Fibroblast of lung (primary cell): ENCODE results near the gene SPAG9. TPM values are rescaled to one million over a fixed set of nuclear protein-coding genes. Genes with fewer than 3 reads are reported as not detected.

Experiments used
- DNase-seq, 2 donors: peaks; one replicate each; pipeline versions ENCODE4 v3.0.0 to v3.0.0-alpha.2; 2010; ENCODE audit warnings: low read depth in 2 of 2
- H2AFZ ChIP-seq: 2 replicates; pipeline ENCODE4 v1.5.1; 2012; ENCODE audit warnings: low read length, control low read depth, inconsistent platforms
- H3K27ac ChIP-seq: 2 replicates; pipeline ENCODE4 v1.5.1; 2011; ENCODE audit warnings: low read length, control low read depth; ENCODE audit not compliant: insufficient read depth
- H3K27me3 ChIP-seq: 2 replicates; pipeline ENCODE4 v1.5.1; 2011; ENCODE audit warnings: mild to moderate bottlenecking, low read length; ENCODE audit not compliant: control insufficient read depth, insufficient read depth
- H3K36me3 ChIP-seq: 2 replicates; pipeline ENCODE4 v1.5.1; 2011; ENCODE audit warnings: low read length; ENCODE audit not compliant: control insufficient read depth, insufficient read depth
- H3K4me1 ChIP-seq: 2 replicates; pipeline ENCODE4 v1.5.1; 2011; ENCODE audit warnings: low read length; ENCODE audit not compliant: control insufficient read depth, insufficient read depth; ENCODE audit errors: extremely low read depth
- H3K4me2 ChIP-seq: 2 replicates; pipeline ENCODE4 v1.5.1; 2011; ENCODE audit warnings: low read length, control low read depth; ENCODE audit not compliant: insufficient read depth; ENCODE audit errors: extremely low read depth
- H3K4me3 ChIP-seq, 4 experiments: fragments of 200-600 bp in 1 of 4; sonication (generic) in 1 of 4; replicated peaks in 1 of 4; 2 replicates each; pipeline ENCODE4 v1.5.1; 2011 to 2016; ENCODE audit warnings: low read length in 4 of 4, low read depth in 3 of 4, mild to moderate bottlenecking in 3 of 4, control low read depth in 2 of 4, inconsistent platforms in 1 of 4, mixed read lengths in 1 of 4; ENCODE audit not compliant: insufficient read depth in 1 of 4; ENCODE audit errors: control extremely low read depth in 1 of 4
- H3K79me2 ChIP-seq: 2 replicates; pipeline ENCODE4 v1.5.1; 2012; ENCODE audit warnings: mild to moderate bottlenecking, low read length, inconsistent platforms; ENCODE audit not compliant: control insufficient read depth, insufficient read depth
- H3K9ac ChIP-seq: 2 replicates; pipeline ENCODE4 v1.5.1; 2011; ENCODE audit warnings: mild to moderate bottlenecking, low read length, control low read depth; ENCODE audit not compliant: insufficient read depth
- H3K9me3 ChIP-seq: 2 replicates; pipeline ENCODE4 v1.5.1; 2012; ENCODE audit warnings: low read depth, low read length; ENCODE audit not compliant: control insufficient read depth, insufficient read depth
- H4K20me1 ChIP-seq: 2 replicates; pipeline ENCODE4 v1.5.1; 2011; ENCODE audit warnings: low read length; ENCODE audit not compliant: control insufficient read depth, insufficient read depth; ENCODE audit errors: extremely low read depth
- EZH2 ChIP-seq: IDR thresholded peaks from 2 replicates; pipeline ENCODE4 v1.5.1; 2012; ENCODE audit warnings: low read length, control low read depth, mild to moderate bottlenecking; ENCODE audit errors: missing control alignments
- polyA plus RNA-seq, 2 donors: library from polyadenylated mRNA; depleted of rRNA in 1 of 2; stranded (reverse) in 1 of 2; unstranded in 1 of 2; fragments of >200 nt; gene quantifications; 2 replicates each; pipeline ENCODE4 v1.2.1, GENCODE V29; 2011 to 2012; ENCODE audit warnings: missing spikeins in 1 of 2
- total RNA-seq: library from RNA; depleted of rRNA; stranded (reverse); fragments of >200 nt; gene quantifications from 2 replicates; pipeline ENCODE4 v1.2.1, GENCODE V29; 2014
- TF ChIP-seq, protein P1 (sequence below), 2 donors: IDR thresholded peaks in 1 of 2; conservative IDR thresholded peaks in 1 of 2; 1 replicate in 1 of 2; 2 replicates in 1 of 2; pipeline ENCODE4 v1.5.1; 2011 to 2012; ENCODE audit warnings: low read length in 2 of 2, control low read depth in 1 of 2, inconsistent platforms in 1 of 2, low read depth in 1 of 2, mild to moderate bottlenecking in 1 of 2

Gene SPAG9
- total and polyA plus RNA-seq, 2 donors (not counting 1 experiment from before 2014, with no cell fraction given), result 49.8 to 126 TPM

DNA sequence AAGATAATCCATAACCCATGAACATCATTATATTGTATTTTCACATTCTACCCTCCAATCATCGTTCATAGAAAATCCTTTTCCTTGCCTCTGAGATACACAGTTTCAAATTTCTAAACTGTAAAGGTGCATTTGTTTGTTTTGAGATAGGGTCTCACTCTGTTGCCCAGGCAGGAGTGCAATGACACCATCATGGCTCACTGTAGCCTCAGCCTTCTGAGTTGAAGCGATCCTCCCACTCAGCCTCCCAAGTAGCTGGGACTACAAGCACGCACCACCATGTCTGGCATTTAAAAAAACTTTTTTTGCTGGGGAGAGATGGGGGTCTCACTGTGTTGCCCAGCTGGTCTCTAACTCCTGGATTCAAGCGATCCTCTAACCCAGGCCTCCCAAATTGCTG, 196.4 kb downstream of the SPAG9 start:
- H3K27ac ChIP-seq, result no peak overlapping the region
- TF ChIP-seq, protein P1, sequence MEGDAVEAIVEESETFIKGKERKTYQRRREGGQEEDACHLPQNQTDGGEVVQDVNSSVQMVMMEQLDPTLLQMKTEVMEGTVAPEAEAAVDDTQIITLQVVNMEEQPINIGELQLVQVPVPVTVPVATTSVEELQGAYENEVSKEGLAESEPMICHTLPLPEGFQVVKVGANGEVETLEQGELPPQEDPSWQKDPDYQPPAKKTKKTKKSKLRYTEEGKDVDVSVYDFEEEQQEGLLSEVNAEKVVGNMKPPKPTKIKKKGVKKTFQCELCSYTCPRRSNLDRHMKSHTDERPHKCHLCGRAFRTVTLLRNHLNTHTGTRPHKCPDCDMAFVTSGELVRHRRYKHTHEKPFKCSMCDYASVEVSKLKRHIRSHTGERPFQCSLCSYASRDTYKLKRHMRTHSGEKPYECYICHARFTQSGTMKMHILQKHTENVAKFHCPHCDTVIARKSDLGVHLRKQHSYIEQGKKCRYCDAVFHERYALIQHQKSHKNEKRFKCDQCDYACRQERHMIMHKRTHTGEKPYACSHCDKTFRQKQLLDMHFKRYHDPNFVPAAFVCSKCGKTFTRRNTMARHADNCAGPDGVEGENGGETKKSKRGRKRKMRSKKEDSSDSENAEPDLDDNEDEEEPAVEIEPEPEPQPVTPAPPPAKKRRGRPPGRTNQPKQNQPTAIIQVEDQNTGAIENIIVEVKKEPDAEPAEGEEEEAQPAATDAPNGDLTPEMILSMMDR (conservative IDR thresholded peaks at IDR 0.05 in 1 of 2, IDR thresholded peaks at IDR 0.05 in 1 of 2; ENCODE audit: low read depth in 1 of 2, low read length in 2 of 2), result no peak
- no peak for TF ChIP-seq EZH2
- no peaks in the 10 kb centered on the region for H3K79me2 ChIP-seq
- no peaks in the 10 kb centered on the region for H3K36me3 ChIP-seq
- peaks cover 1% of the 10 kb centered on the region for H3K4me1 ChIP-seq
- H3K27me3 ChIP-seq, result no peaks in the 10 kb centered on the region
- no peak overlapping the region for H3K9ac ChIP-seq
- H2AFZ ChIP-seq, result no peak overlapping the region
- no peaks in the 10 kb centered on the region for H4K20me1 ChIP-seq
- no peaks in the 10 kb centered on the region for H3K9me3 ChIP-seq
- no peak for DNase-seq
- no peak overlapping the region for H3K4me2 ChIP-seq
- no peak overlapping the region for H3K4me3 ChIP-seq

DNA sequence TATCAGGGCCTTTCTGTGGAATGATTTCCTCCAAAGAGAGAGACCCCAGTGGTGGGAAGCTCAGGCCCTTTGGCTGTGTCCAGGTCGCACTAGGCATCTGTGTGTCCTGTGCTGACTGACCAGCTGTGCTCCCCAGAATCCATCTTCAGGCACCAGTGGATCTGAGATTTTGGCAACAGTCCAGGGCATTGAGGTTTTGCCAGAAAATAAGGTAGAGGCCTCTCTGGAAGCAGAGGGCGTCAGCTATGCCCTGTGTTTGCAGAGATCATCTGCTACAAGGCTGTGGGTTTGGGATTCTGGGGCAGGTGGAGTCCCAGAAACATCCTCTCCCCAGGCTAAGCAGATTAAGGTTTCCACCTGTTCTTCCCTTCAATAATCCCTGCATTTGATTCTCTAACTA, 197.1 kb downstream of the SPAG9 start:
- Histone ChIP-seq H3K9me3 (no peaks in the 10 kb centered on the region), H3K4me2 (no peak overlapping the region), H3K4me3 (no peak overlapping the region), H4K20me1 (no peaks in the 10 kb centered on the region), H3K36me3 (no peaks in the 10 kb centered on the region), H2AFZ (no peak overlapping the region), H3K27me3 (no peaks in the 10 kb centered on the region), H3K79me2 (no peaks in the 10 kb centered on the region), H3K27ac (no peak overlapping the region), H3K4me1 (peaks cover 2% of the 10 kb centered on the region), H3K9ac (no peak overlapping the region)
- TF ChIP-seq, protein P1 (conservative IDR thresholded peaks at IDR 0.05 in 1 of 2, IDR thresholded peaks at IDR 0.05 in 1 of 2; ENCODE audit: low read depth in 1 of 2, low read length in 2 of 2), result no peak
- no peak for TF ChIP-seq EZH2
- no peak for DNase-seq

DNA sequence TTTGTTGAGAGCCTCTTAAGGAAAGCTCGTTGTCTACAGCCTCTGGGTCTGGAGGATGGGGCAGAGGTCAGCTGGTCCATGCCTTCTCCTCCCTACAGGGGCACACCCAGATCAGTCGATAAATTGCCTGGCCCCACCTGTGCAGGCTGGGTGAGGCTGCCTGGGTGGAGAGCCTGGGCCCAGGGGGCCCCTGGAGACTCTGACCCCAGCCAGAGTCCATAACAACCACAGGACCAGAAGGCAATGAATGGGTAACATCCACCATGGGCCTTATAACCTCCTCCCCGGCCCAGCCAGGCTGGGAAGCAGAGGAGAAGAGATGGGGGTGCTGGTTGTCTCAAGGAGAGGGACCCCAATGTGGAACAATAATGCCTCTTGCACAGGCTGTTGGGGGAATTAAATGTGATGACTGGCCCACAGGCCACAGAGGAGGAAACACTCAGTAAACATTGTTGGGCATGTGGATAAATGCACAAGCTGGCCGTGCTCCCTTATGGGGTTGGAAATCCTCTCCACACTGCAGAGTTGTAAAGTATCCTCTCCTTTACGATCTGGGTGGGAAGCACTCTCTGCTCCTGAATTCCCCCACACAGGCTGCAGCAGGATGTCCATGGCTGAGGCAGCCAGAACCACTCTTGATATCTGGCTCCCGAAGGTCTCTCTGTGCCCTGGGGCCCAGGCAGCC, 197.8 kb downstream of the SPAG9 start:
- no peak for DNase-seq
- Histone ChIP-seq H4K20me1 (no peaks in the 10 kb centered on the region), H3K9ac (no peak overlapping the region), H3K27ac (no peak overlapping the region), H3K27me3 (no peaks in the 10 kb centered on the region), H3K4me3 (no peak overlapping the region), H3K4me1 (peaks cover 2% of the 10 kb centered on the region), H3K4me2 (no peak overlapping the region), H2AFZ (no peak overlapping the region), H3K9me3 (no peaks in the 10 kb centered on the region), H3K79me2 (no peaks in the 10 kb centered on the region), H3K36me3 (no peaks in the 10 kb centered on the region)
- TF ChIP-seq, protein P1 (conservative IDR thresholded peaks at IDR 0.05 in 1 of 2, IDR thresholded peaks at IDR 0.05 in 1 of 2; ENCODE audit: low read depth in 1 of 2, low read length in 2 of 2), result no peak
- no peak for TF ChIP-seq EZH2
